GM21367 (cell line): ENCODE measurements around the gene NKPD1.
"Not testable (repeated sequence)": the region's sequence is repeated elsewhere in the genome, so short reads cannot be mapped to it uniquely, and the experiment has no call there.

Experiments
- ATAC-seq: cut with Tn5 transposase; IDR thresholded peaks from one replicate; pipeline ENCODE4 v1.9.1; 2021; ENCODE audit not compliant: unreplicated experiment

The NKPD1 gene

DNA sequence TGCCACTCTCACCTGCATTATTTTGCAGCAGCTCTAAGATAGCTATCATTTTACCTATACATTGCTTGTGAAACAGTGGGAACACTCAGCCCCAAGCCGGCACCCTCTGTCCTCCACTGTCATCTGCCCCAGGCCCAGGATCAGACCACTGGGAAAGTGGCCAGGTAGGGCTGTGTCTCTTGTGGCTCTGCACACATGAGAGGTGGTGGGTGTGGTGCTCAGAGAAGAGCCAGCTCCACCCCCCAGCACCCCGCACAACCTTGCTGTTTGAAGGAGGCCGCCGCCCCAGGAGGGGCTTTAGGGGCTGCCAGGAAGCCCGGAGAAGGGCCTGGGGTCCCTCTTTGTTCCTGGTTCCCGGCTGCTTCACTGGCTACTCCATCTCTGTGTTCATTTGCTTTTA is 41.2 kb downstream of the NKPD1 start:
- no peak for ATAC-seq

DNA sequence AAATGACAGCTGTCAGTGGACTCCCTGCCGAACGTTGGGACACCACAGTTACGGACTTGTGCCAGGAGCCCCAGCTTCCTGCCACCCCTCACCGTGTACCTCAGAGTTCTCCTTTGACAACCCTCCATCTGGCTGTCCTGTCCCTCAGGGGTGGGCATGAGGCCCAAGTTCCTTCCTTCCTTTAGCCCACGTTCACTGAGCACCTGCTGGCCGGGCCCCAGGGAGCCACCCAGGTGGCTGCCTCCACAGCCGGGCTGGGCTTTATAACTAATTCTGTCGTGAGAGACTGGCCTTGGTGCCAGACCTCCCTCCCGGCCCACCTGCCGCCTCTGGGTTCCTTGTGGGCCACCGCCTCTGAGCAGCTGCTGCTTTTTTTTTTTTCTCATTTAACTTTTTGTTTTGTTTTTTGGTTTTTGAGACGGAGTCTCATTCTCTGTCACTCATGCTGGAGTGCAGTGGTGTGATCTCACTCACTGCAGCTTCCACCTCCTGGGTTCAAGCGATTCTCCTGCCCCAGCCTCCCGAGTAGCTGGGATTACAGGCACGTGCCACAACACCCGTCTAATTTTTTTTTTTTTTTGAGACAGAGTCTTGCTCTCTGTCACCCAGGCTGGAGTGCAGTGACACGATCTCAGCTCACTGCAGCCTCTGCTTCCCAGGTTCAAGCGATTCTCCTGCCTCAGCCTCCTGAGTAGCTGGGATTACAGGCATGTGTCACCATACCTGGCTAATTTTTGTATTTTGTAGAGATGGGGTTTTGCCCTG is 42.0 kb downstream of the NKPD1 start:
- not testable (repeated sequence) for ATAC-seq

GRCh38 chr19:45118106-45118505 is 42.7 kb downstream of the NKPD1 start:
- no peak for ATAC-seq

DNA sequence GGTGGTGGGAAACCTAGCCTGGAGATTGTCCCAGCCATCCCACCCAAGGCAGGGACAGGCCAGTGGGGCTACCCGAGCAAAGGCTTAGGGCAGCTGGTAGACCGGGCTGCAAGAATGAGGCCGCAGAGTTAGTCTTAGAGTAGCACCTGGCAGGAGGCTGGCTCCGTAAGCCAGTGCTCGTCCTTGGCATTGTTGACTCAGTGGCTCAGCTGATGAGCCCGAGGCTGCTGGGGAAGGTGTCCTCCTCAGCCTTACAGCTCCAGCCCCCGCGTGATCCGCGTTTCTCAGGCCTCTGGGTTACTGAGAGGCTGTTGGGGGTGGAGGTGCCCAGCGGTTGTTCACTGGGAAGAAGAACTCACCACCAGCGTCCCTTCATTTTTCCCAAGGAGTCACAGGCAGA is 43.1 kb downstream of the NKPD1 start:
- ATAC-seq: no peak

DNA sequence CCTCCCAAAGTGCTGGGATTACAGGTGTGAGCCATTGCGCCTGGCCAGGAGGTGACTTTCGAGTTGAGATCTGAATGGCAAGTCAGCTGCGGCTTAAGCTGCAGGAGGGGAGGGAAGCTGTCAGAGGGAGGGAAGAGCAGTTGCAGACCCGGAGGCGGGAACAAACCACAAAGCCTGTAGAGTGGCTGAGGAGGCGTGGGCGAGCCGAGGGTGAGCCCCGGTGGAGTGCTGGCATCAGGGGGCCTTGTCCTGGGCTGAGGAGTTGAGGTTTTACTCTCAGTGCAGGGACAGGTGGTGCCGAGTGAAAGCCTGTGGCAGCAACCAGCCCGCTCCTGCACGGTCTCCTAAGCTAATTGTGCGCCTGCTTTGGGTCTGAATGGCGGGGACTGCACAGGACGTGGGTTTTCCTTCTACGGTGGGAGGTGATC is 43.6 kb downstream of the NKPD1 start:
- ATAC-seq: no peak

- ATAC-seq: no peak
Observed at GRCh38 chr19:45115809-45116615, 44.8 kb downstream of the NKPD1 start.

GRCh38 chr19:45114116-45114515 is 46.7 kb downstream of the NKPD1 start:
- no peak for ATAC-seq

- no peak for ATAC-seq
Observed at GRCh38 chr19:45113628-45114027, 47.2 kb downstream of the NKPD1 start.

DNA sequence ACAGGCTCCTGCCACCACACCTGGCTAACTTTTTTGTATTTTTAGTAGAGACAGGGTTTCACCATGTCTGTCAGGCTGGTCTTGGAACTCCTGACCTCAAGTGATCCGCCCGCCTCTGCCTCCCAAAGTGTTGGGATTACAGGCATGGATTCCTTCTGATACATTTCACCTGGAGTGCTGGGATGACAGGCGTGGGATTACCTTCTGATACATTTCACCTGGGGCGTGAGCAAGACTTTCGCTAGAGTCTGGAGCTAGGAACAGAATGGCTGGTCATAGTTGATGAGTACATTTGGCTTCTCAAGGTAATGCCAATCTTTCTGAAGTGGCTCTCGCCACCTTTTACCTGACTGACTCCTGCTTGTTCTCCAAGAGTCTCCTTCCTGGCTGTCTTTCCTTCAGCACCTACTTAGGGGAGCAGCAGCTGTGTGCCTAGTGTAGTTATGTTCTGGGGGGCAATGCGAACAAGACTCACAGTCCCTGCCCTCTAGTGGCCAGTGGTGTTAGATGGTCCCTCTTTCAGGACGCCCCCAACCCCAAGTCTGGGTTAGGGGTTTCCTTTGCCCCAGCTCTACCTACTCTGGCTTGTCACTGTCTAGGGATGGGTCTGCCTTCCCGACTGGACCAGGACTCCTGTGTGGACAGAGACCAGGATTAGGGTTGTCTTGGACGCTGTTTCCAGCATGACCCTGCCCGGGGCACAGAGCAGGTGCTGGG is 48.5 kb downstream of the NKPD1 start:
- ATAC-seq: no peak
